22Rv1 (cell line): ENCODE data around the gene PLXNA4.

Experiments used
- H3K27ac ChIP-seq: fragments of 450-650 bp; 2 replicates; pipeline ENCODE4 v1.5.1; 2017
- ZFX ChIP-seq: fragments of 450-650 bp; IDR thresholded peaks from 2 replicates; pipeline ENCODE4 v1.6.1; 2017; ENCODE audit warnings: antibody characterized with exemption, borderline replicate concordance
- TF ChIP-seq, protein P1 (sequence below): fragments of 450-650 bp; IDR thresholded peaks from 2 replicates; pipeline ENCODE4 v1.5.1; 2017; ENCODE audit warnings: mild to moderate bottlenecking

Gene PLXNA4

DNA sequence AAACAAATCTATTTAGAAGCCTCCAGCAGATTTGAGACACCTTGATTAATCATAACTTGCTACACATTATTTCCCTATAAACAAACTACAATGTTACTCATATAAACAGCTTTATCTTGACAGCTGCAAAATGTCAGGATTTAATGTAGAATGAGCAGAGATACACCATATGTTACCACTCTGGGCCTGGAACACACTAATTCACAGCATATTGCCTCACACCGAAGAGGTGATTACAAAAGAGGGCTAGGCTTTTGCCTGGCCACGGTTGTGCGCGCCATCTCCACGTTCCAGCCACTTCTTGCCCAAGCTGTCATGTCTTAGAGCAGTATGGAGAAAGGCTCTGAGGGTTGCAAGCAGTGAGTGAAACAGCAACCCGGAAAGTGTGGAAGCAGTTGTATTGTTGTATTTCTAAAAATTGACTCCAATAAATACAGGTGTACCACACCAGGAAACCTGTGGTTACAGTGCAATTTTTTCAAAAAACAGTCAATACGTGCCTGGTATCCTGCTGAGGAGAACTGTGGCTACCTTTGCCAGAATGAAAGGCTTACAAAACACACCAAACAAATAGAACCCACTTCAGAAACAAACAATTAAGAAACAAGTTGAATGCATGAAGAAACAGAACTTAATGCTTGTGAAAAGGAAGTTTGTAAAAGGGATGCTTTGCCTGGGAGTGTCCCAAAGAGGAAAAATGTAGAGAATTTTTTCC, 498.1 kb downstream of the PLXNA4 start:
- TF ChIP-seq ZFX, result no peak
- TF ChIP-seq, protein P1, sequence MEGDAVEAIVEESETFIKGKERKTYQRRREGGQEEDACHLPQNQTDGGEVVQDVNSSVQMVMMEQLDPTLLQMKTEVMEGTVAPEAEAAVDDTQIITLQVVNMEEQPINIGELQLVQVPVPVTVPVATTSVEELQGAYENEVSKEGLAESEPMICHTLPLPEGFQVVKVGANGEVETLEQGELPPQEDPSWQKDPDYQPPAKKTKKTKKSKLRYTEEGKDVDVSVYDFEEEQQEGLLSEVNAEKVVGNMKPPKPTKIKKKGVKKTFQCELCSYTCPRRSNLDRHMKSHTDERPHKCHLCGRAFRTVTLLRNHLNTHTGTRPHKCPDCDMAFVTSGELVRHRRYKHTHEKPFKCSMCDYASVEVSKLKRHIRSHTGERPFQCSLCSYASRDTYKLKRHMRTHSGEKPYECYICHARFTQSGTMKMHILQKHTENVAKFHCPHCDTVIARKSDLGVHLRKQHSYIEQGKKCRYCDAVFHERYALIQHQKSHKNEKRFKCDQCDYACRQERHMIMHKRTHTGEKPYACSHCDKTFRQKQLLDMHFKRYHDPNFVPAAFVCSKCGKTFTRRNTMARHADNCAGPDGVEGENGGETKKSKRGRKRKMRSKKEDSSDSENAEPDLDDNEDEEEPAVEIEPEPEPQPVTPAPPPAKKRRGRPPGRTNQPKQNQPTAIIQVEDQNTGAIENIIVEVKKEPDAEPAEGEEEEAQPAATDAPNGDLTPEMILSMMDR, result no peak
- H3K27ac ChIP-seq, result no peak overlapping the region

DNA sequence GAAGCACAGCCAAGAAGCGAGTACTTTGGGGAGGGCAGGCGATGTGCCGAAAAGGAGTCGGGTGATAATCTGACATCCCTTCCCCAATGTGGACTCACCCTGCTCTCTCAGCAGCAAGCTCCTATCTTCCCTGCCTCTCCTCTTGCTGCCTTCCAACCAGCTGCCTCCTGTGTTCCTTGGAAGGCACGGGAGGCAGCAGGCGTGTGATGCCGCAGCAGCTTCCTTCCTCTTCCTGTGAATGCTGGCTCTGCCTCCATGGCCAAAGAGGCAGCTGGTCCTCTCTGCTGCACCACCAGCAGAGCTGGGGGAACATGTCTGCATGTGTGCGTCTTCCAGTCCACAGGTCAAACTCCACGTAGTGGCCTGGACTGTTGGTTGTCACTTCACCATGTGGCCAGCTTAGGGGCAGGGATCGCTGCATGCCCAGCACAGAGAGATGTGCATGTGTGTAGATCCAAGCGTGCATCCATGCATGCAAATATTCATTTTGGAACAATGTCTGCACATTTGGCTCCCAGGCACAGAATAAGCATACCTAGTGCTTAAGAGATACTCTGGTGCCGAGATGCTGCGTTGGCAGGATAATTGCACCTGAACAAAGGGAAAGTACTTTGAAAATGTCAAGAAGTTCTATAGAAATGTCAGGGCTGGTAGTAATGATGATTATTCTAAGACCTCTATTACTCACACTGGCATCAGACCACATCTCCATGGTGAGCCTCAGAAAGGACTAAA, 499.8 kb downstream of the PLXNA4 start:
- TF ChIP-seq, protein P1, result no peak
- TF ChIP-seq ZFX, result no peak

DNA sequence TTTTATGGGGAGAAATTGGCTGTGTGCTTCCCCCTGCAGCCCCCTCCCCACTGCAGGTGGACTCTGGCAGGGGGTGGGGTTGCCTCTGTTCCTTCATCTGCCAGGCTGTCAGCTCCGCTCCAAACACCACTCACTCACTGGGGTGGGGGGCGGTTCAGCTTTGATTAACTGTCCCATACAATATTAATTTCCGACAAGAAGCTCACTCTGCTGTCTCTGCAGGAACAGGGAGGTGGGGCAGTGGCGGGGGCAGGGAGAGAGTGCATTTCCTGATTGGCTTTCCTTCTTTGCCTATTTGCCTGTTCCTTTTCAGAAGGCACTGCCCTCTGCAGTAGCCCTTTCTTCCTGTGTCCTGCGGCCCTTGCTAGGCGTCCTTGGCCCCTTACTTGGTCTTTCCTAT, 500.8 kb downstream of the PLXNA4 start:
- no peak for TF ChIP-seq ZFX
- H3K27ac ChIP-seq, result no peak overlapping the region

More for the DNA sequence above, 499.8 kb downstream of the PLXNA4 start:
- no peak overlapping the region for H3K27ac ChIP-seq

DNA sequence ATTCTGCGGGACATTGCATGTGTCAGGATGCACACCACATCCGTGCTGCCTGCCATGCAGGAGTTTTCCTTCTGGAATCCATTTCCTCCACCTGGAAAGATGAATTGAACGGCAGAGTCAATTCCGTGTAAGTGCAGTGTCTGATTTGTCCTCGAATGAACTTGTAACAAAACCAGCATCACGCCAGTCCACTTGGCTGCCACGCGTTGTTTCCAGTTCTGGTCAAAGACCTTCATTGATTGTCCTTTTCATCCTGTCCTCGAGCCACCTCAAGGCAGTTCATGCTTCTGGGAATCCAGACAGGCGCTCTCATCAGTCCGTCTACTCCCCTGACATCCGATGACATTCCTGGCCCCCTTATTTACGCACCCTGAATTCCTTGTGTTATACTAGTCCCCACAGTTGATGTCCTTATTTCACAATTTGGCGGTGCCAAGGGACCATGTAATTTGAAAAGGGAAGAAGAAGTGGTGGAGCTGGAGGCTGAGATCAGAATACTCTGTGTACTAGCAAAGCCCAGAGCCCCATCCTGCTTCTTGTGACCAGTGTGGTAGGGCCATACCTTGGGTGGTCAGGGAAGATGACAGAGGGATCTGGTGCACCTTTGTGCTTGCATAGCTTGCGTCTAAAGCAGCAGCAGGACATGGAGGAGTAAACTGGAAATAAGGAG, 502.2 kb downstream of the PLXNA4 start:
- TF ChIP-seq, protein P1, result no peak
- TF ChIP-seq ZFX, result no peak
- no peak overlapping the region for H3K27ac ChIP-seq
